Globus pallidus (tissue), 1 donor: ENCODE results near the gene JUP.
"Not testable (repeated sequence)": the region's sequence is repeated elsewhere in the genome, so short reads cannot be mapped to it uniquely, and the experiment has no call there.

ENCODE experiments used
- DNase-seq: peaks from one replicate; pipeline ENCODE4 v3.0.0-alpha.2; 2015; ENCODE audit warnings: low spot score

The JUP gene

GRCh38 chr17:41781404-41782110, 5.0 kb downstream of the JUP start:
- DNase-seq = no peak

GRCh38 chr17:41779954-41780353, 6.6 kb downstream of the JUP start:
- DNase-seq = no peak

DNA sequence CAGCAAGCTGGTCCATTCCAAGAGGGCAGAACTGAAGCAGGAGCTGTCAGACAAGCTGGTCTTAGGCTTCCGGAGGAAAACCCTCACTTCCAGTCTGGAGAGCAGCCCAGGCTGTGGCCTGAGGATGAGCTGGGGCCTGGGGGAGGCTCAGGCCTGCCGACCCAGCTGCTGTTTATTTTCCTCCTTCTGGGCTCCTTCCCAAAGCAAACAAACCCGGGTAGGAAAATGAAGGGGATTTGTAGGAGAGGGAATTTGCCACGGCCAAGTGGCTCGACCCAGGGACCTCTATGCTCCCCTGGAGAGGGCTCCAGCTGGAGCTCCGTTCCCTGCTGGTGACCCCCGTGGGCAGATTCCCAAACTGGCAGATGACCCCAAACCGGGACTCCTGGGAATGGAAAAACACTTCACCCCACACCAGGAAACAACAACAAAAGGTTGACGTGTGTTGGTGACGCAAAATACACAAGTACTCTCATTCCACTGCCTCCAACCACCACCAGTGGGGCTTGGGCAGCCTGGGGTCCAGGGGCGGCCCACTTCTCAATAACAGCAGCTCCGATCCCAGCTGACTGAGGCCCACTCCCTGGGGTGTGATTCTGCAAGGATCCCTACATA, 8.8 kb downstream of the JUP start:
- DNase-seq = peak; percentile 74

GRCh38 chr17:41777157-41777573, 9.3 kb downstream of the JUP start:
- DNase-seq = no peak

DNA sequence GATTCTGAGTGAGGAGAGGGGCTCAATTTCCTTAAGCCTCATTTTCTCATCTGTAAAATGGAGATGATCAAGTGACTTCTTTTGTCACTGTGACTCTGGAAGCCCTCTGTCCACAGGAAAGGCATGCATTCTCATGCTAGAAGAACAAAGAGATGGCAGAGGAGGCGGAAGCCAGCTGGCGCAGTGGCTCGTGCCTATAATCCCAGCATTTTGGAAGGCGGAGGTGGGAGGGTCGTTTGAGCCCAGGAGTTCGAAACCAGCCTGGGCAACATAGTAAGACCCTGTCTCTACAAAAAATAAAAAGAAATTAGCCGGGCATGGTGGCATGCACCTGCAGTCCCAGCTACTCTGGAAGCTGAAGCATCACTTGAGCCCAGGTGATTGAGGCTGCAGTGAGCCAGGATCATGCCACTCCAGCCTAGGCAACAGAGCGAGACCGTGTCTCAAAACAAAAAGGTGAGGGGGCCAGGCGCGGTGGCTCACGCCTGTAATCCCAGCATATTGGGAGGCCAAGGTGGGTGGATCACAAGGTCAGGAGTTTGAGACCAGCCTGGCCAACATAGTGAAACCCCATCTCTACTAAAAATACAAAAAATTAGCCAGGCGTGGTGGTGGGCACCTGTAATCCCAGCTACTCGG, 10.1 kb downstream of the JUP start:
- not testable (repeated sequence) for DNase-seq

DNA sequence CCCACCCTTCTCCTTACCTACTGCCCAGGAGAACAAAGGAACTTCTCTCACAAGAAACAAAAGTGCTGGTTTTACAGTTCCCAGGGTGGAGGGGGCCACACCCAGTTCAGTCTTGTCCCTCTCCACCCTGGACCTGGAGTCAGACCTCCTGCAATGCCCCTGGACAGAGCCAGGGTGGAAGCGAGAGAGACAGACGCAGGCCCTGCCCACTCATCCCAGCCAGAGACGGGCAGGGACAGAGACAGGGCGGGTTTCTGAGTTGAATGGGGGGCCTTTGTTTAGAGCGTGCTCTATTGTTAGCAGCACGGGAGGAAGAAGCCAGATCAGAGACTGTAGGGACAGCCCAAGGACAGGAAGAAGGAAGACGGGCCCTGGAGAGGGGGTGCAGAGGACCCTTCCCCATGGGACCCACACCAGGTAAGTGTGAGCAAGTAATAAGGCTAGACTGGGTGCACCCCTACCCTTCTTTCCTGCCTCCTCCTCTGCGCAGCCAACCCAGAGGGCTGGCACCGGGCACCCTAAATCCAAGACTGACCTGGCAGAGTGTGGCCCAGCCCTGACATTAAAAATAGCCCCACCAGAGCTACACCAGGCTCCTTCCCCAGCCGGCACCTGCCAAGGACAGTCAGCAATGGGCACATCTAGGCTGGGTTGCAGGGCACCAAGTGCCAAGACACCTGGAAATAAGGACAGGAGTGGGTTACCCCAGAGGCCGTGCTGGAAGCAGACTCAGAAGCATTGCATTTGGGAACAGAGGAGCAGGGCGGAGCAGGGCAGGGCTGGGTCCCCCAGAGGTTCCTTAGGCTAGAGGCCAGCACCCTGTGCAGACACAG, 10.9 kb downstream of the JUP start:
- DNase-seq = peak; percentile 94

GRCh38 chr17:41773731-41774193, 12.7 kb downstream of the JUP start:
- peak; percentile 64 for DNase-seq

- DNase-seq = no peak
These were observed 13.3 kb downstream of the JUP start for GRCh38 chr17:41773190-41773588.

DNA sequence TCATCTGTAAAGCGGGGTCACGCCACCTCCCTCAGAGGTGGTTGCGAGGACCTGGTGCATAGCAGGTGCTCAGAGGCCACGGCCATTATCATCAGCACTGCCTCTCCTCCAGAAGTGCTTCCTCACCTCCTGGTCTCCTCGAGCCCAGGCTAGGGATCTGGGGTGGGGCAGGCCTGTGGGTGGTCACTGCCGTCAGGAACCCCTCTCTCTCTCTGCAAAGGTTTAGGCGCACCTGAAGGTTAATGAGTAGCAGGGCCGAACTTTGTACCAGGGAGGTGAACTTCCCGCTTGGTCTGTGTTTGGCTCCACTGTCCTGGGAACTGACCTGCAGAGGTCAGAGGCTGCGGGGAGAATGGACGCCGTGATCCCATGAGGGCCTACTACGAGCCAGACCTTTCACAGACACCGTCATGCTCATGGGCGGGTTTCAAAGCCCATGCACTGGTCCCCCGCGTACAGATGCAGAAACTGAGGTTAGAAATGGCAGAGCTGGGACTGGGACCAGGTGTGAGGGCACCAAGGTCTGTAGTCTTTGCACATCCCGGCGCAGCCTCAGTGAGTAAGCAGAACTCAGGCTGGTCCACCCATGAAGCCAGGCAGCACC, 13.8 kb downstream of the JUP start:
- DNase-seq = no peak

- DNase-seq = no peak
These were observed 14.3 kb downstream of the JUP start for GRCh38 chr17:41772218-41772585.

GRCh38 chr17:41771389-41772206, 14.9 kb downstream of the JUP start:
- no peak for DNase-seq

DNA sequence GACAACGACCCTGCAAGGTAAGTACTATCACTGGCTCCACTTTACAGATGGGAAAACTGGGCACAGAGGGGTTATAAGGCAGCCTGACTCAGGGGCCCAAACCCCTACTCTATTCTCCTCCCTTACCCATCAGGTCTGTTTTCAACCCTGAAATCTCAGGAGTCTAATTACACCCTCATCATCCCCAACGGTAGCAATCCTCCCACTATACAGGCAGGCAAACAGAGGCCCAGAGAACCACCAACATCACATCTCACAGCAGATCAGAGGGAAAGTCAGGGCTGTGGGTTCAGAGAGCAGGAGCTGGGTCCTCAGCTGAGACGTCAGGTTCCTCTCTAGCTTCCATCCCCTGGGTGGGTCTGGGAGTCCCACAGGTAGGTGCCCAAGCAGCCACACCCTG, 16.5 kb downstream of the JUP start:
- DNase-seq = no peak

- DNase-seq = no peak
These were observed 17.1 kb downstream of the JUP start for GRCh38 chr17:41769346-41769862.

DNA sequence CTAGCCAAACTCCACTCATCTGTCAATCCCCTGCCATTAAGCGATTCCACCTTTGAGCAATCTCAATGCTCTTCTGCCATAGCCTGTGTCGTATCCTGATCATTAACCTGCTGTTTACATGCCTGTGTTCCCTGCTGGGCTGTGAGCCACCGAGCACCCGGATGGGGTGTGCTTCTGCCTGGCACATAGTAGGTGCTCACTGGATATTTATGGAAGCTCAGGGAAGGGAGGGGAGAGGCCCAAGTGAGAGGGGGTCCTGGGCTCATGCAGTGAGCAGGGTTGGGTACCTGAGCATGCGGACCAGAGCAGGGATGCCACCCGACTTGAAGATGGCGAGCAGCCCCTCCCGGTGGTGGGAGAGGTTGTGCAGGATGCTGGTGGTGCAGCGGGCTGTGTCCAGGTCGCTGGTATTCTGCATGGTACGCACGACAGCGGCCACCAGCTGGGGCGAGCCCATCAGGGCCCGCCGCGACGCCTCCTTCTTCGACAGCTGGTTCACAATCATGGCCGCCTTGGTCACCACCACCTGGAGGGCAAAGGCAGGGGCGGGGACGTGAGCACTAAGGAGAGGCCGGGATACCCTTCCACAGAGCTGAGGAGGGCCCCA, 17.7 kb downstream of the JUP start:
- DNase-seq = no peak

- no peak for DNase-seq
These were observed 19.0 kb downstream of the JUP start for GRCh38 chr17:41767324-41768042.

DNA sequence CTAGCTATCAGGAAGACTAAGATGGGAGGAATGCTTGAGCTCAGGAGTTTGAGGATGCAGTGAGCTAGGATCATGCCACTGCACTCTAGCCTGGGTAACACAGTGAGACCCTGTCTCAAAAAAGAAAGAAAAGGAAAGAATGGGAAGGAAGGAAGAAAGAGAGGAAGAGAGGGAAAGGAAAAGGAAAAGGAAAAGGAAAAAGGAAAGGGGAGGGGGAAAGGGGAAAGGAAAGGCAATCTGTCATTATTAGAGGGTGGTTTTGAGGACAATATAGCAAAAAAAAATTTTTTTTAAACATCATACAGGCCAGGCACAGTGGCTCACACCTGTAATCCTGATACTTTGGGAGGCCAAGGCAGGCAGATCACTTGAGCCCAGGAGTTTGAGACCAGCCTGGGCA, 20.4 kb downstream of the JUP start:
- no peak for DNase-seq

DNA sequence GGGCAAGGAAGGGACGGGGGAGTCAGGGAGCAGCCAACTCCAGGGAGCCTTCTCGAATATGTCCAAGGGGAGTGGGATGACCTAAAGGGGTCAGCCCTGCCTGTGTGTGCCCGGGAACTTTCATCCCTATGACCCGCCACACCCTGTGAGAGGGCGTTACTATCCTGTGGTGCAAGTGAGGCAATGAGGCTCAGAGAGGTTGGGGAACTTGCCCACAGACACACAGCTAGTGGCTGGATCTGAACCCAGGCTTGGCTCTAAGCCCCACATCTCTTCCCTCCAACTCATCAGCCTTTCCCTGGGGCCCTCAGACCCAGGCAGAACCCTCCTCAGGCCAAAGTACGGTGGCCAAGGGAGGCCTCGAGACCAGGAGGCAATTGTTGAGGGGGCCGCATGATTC, 23.2 kb downstream of the JUP start:
- no peak for DNase-seq

DNA sequence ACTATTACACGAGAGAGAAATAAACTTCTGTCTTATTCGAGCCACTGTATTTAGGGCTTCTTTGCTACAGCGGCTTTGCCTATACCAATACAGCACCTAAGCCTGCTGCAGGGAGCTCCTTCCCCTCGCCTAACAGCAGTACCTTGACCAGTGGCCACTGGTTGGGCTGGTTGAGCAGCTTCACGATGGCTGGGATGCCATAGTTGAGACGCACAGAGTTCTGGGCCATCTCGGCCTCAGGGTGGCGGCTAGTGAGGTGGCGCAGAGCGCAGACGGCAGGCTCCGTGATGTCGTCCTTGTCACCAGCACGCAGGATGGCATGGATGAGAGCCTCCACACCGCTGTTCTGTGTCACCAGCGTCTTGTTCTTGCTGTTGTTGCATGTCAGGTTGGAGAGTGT, 23.7 kb downstream of the JUP start:
- no peak for DNase-seq

DNA sequence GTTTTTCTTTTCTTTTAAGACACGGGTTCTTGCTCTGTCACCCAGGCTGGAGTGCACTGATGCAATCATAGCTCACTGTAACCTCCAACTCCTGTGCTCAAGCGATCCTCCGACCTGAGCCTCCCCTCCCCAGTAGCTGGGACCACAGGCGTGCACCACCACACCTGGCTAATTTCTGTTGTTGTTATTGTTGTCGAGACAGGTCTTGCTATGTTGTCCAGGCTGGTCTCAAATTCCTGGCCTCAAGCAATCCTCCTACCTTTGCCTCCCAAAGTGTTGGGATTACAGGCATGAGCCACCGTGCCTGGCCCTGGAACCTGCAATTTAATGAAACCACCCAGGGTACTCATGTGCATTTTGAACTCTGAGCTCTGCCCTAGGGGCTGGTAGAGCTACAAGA, 24.1 kb downstream of the JUP start:
- no peak for DNase-seq

- no peak for DNase-seq
These were observed 25.6 kb downstream of the JUP start for GRCh38 chr17:41760878-41761277.
